ENCODE measurements around the gene COP1. TPM values are rescaled to one million over a fixed set of nuclear protein-coding genes. Genes with fewer than 3 reads are reported as not detected.

Gene COP1
- polyA plus RNA-seq, 1 donor (not counting 4 experiments of a cell fraction or from before 2014, with no cell fraction given) = 38.9 TPM

GRCh38 chr1:176102768-176103350, 104.2 kb downstream of the COP1 start:
- Histone ChIP-seq H3K9ac (ENCODE audit: control insufficient read depth, extremely low read depth, insufficient read depth, low read length) (no peak overlapping the region), H3K27me3 (ENCODE audit: control insufficient read depth, extremely low read depth, insufficient read depth, low read length) (no peaks in the 10 kb centered on the region), H3K36me3 (ENCODE audit: control insufficient read depth in 2 of 2, extremely low read depth in 1 of 2, insufficient read depth in 2 of 2, low read length in 2 of 2) (peaks cover 2 to 6% of the 10 kb centered on the region in 2 experiments), H3K4me2 (ENCODE audit: control insufficient read depth, extremely low read depth, insufficient read depth, low read depth, low read length) (no peak overlapping the region), H3K9me1 (ENCODE audit: control insufficient read depth, extremely low read depth, insufficient read depth, low read length) (no peaks in the 10 kb centered on the region), H2AFZ (ENCODE audit: control insufficient read depth, low read length) (no peak overlapping the region), H4K20me1 (ENCODE audit: control insufficient read depth, extremely low read depth, insufficient read depth, low read length) (no peaks in the 10 kb centered on the region), H3K9me3 (ENCODE audit: control insufficient read depth, low read depth, low read length) (no peaks in the 10 kb centered on the region), H3K27ac (ENCODE audit: control insufficient read depth, insufficient read depth, low read length) (no peak overlapping the region), H3K4me3 (ENCODE audit: control insufficient read depth in 2 of 3, extremely low read depth in 1 of 3, insufficient read depth in 2 of 3, low read depth in 1 of 3, low read length in 3 of 3) (no peak overlapping the region), H3K4me1 (ENCODE audit: control insufficient read depth, extremely low read depth, insufficient read depth, low read length) (no peaks in the 10 kb centered on the region), H3K79me2 (ENCODE audit: control insufficient read depth, insufficient read depth, low read length) (no peaks in the 10 kb centered on the region)
- TF ChIP-seq, protein P1, sequence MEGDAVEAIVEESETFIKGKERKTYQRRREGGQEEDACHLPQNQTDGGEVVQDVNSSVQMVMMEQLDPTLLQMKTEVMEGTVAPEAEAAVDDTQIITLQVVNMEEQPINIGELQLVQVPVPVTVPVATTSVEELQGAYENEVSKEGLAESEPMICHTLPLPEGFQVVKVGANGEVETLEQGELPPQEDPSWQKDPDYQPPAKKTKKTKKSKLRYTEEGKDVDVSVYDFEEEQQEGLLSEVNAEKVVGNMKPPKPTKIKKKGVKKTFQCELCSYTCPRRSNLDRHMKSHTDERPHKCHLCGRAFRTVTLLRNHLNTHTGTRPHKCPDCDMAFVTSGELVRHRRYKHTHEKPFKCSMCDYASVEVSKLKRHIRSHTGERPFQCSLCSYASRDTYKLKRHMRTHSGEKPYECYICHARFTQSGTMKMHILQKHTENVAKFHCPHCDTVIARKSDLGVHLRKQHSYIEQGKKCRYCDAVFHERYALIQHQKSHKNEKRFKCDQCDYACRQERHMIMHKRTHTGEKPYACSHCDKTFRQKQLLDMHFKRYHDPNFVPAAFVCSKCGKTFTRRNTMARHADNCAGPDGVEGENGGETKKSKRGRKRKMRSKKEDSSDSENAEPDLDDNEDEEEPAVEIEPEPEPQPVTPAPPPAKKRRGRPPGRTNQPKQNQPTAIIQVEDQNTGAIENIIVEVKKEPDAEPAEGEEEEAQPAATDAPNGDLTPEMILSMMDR (optimal IDR thresholded peaks at IDR 0.05 in 1 of 3, IDR thresholded peaks at IDR 0.05 in 1 of 3, conservative IDR thresholded peaks at IDR 0.05 in 1 of 3; ENCODE audit: extremely low read depth in 1 of 3, insufficient read depth in 2 of 3, low read length in 3 of 3) = no peak
- no peak for TF ChIP-seq EZH2 (IDR thresholded peaks at IDR 0.05; ENCODE audit: low read length)
- DNase-seq (ENCODE audit: low read depth, low spot score) (no peak), FAIRE-seq (no peak)
- dilution Hi-C loops (cut with MboI; ENCODE audit: extremely low pct_ligation_motif_present, low sequenced_read_pairs) = no loop called here

DNA sequence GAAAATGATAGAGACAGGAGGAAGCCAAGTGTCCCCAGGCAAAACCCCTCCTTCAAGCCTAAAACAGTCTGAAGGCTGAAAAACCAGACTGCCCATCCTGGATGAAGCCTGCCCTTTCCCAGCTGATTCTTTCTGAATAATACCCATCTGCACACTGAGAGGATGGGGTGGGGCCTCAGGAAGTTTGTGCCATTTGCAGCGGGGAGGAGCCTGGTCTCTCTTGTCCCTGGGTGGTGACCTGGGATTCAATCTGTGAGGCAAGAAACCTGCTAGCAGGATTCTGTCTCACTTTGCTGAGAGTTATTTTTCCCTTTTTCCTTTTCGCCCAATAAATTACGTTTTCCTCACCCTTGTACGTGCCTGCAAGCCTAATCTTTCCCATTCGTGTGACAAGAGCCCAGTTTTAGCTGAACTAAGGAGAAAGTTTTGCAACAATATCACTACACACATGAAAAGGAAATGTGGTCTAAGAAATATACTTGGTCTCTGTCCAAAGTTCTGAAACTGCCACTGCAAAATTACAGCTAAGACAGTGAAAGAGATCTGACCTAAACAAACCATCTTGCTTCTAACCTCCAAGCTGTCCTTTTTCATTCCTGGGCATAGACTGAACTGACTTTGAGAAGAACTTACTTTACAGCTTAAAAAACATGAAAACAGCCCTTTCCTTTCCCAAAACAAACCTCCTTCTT, 105.0 kb downstream of the COP1 start:
- H3K4me3 ChIP-seq (ENCODE audit: control insufficient read depth in 2 of 3, extremely low read depth in 1 of 3, insufficient read depth in 2 of 3, low read depth in 1 of 3, low read length in 3 of 3) = no peak overlapping the region
- H2AFZ ChIP-seq (ENCODE audit: control insufficient read depth, low read length) = no peak overlapping the region
- TF ChIP-seq EZH2 (IDR thresholded peaks at IDR 0.05; ENCODE audit: low read length) = no peak
- TF ChIP-seq, protein P1 (optimal IDR thresholded peaks at IDR 0.05 in 1 of 3, IDR thresholded peaks at IDR 0.05 in 1 of 3, conservative IDR thresholded peaks at IDR 0.05 in 1 of 3; ENCODE audit: extremely low read depth in 1 of 3, insufficient read depth in 2 of 3, low read length in 3 of 3) = no peak
- peaks cover 2 to 6% of the 10 kb centered on the region in 2 experiments for H3K36me3 ChIP-seq (ENCODE audit: control insufficient read depth in 2 of 2, extremely low read depth in 1 of 2, insufficient read depth in 2 of 2, low read length in 2 of 2)
- no peaks in the 10 kb centered on the region for H3K9me1 ChIP-seq (ENCODE audit: control insufficient read depth, extremely low read depth, insufficient read depth, low read length)
- no peaks in the 10 kb centered on the region for H3K79me2 ChIP-seq (ENCODE audit: control insufficient read depth, insufficient read depth, low read length)
- DNase-seq (ENCODE audit: low read depth, low spot score) = no peak
- H3K9me3 ChIP-seq (ENCODE audit: control insufficient read depth, low read depth, low read length) = no peaks in the 10 kb centered on the region
- no peak overlapping the region for H3K4me2 ChIP-seq (ENCODE audit: control insufficient read depth, extremely low read depth, insufficient read depth, low read depth, low read length)
- no peak overlapping the region for H3K9ac ChIP-seq (ENCODE audit: control insufficient read depth, extremely low read depth, insufficient read depth, low read length)
- dilution Hi-C loops (cut with MboI; ENCODE audit: extremely low pct_ligation_motif_present, low sequenced_read_pairs) = no loop called here
- H3K27me3 ChIP-seq (ENCODE audit: control insufficient read depth, extremely low read depth, insufficient read depth, low read length) = no peaks in the 10 kb centered on the region
- no peak for FAIRE-seq
- no peaks in the 10 kb centered on the region for H3K4me1 ChIP-seq (ENCODE audit: control insufficient read depth, extremely low read depth, insufficient read depth, low read length)
- no peaks in the 10 kb centered on the region for H4K20me1 ChIP-seq (ENCODE audit: control insufficient read depth, extremely low read depth, insufficient read depth, low read length)
- H3K27ac ChIP-seq (ENCODE audit: control insufficient read depth, insufficient read depth, low read length) = no peak overlapping the region
